DMS 273 (cell line): ENCODE data around the gene ETAA1.
A peak's percentile ranks its signal among the peaks of the same experiment; 100 is the strongest.

Experiments
- DNase-seq: peaks from one replicate; lab custom pipeline; 2025; ENCODE audit not compliant: unreplicated experiment; lab: John Stamatoyannopoulos, UW

ETAA1 gene

GRCh38 chr2:67437114-67437513, 40.0 kb downstream of the ETAA1 start:
- DNase-seq = no peak

GRCh38 chr2:67438337-67438736, 41.2 kb downstream of the ETAA1 start:
- DNase-seq = no peak

GRCh38 chr2:67445652-67446268, 48.6 kb downstream of the ETAA1 start:
- DNase-seq = no peak

- DNase-seq = peak; percentile 78
These were observed 49.4 kb downstream of the ETAA1 start for GRCh38 chr2:67446491-67446911.

- DNase-seq = no peak
These were observed 51.5 kb downstream of the ETAA1 start for GRCh38 chr2:67448648-67449047.

DNA sequence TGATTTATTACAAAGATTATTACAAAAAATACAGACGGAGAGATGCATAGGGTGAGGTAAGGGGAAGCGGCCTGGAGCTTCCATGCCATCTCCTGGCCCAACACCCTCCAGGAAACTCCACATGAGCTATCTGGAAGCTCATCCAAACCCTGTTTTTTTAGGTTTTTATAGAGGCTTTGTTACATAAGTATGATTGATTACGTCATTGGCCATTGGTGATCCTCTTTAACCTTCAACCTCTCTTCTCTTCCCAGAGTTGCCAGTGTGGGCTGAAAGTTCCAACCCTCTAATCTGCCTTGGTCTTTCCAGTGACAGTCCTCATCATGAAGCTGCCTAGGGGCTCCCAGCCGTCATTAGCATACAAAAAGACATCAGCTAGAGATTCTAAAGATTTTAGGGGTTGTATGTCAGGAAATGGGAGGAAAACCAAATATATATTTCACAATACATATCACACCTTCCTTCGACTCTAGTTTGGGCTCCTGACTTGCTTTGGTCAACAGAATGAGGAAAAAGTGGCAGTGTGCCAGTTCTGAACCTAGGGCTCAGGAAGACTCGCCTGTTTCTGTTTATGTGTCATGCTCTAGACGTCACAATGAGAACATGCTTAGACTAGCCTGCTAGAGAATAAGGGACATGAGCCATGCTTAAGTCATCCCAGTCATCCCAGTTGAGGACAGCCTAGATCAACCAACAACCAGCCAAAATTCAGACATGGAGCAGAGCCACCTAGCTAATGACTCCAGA, 54.1 kb downstream of the ETAA1 start:
- DNase-seq = no peak

DNA sequence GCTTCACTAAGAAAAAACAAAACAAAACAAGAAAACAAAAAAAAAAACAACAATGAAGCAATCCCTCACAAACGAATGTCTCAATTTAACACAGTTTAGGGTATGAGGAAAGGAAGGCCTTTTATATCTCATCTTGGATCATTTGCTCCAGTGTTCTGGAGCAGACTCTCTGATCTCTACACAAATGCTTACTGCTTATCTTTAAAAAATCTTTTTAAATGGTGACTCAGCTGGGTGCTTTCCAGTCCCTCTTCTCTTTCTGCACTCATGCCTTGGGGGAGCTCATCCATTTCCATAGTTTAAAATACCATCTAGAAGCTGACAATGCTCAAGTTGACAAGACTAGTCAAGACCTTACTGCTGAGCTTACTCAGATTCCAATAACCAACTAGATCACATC, 56.2 kb downstream of the ETAA1 start:
- DNase-seq = no peak

DNA sequence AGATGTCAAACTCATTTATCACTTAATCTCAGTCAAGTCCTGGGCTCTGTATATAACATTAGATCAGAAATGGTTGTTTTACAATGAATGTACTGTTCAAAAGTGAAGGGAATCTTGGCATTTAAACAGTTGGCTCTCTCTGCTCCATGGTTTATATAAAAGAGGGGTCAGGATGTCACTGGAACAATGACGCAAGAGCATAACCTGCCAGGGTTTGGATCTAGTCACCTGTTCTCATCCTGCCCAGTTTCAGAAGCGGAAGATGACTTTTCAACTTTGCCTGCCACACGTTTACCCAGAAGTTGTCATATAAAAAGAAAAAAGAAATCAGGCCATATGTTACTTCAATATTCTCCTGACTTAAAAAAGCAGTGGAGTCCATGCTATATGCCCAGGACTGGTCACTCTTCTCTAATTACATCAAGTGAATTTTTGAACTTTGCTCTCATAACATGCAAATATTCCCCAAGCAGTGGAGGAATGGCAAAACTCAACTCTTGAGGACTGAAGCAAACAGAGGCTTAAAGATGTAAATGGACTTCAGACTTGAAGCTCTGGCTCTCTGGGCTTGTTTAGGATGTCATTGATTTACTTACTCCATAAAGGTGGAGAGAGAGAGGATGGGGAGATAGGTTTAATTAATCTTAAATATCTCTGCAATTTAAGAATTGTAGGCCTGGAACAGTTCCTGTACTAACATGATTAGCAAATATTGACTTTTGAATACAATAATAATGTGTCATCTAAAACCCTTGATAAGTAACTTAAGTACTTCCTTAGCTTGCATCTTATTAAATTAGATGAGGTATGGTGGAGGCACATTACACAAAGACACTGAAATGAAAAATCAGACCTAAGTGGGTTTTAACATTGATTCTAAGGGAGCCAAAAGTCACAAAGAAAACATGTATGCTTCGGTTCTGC, 58.3 kb downstream of the ETAA1 start:
- no peak for DNase-seq

DNA sequence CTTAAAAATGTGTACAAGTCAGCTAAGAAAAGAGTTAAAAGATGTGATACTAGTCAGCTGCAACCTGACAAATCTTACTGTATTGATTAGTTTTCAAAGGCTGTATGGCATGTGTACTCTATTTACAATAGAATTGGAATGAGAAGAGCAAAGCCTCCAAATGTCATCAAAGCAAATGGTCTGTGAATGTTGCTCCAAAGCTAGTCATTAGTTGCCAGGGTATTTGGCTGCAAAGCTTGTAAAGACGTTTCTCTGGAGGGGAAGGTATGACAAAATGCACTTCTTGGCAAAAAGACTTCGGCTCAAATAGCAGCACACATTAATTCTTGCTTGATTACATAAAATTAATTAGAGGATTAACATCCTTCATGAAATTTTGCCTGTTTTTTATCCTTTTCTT, 59.3 kb downstream of the ETAA1 start:
- no peak for DNase-seq

- DNase-seq = no peak
These were observed 60.6 kb downstream of the ETAA1 start for GRCh38 chr2:67457699-67458098.

GRCh38 chr2:67459761-67460160, 62.6 kb downstream of the ETAA1 start:
- DNase-seq = no peak
